Breast epithelium (tissue), 3 donors: ENCODE results near the gene ALB.

Experiments used
- CTCF ChIP-seq, 3 donors: fragments of 450-650 bp; IDR thresholded peaks; one replicate each; pipeline ENCODE4 v1.5.1; 2016 to 2017; ENCODE audit warnings: antibody characterized with exemption in 3 of 3, mild to moderate bottlenecking in 3 of 3, moderate library complexity in 3 of 3
- POLR2A ChIP-seq: fragments of 450-650 bp; IDR thresholded peaks from one replicate; pipeline ENCODE4 v1.6.1; 2016; ENCODE audit warnings: antibody characterized with exemption, mild to moderate bottlenecking, moderate library complexity

DNA sequence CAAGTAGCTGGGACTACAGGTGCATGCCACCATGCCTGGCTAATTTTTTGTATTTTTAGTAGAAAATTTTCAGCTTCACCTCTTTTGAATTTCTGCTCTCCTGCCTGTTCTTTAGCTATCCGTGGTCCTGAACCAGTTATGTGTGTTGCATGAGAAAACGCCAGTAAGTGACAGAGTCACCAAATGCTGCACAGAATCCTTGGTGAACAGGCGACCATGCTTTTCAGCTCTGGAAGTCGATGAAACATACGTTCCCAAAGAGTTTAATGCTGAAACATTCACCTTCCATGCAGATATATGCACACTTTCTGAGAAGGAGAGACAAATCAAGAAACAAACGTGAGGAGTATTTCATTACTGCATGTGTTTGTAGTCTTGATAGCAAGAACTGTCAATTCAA, 13.9 kb downstream of the ALB start:
- no peak for TF ChIP-seq CTCF (IDR thresholded peaks at IDR 0.05)
- no peak for TF ChIP-seq POLR2A
